HG03571 (cell line): ENCODE results near the gene SMAD9.

Experiments
- ATAC-seq: cut with Tn5 transposase; IDR thresholded peaks from one replicate; pipeline ENCODE4 v1.9.1; 2021; ENCODE audit not compliant: unreplicated experiment

SMAD9 gene

GRCh38 chr13:36919833-36920615 is at the start of gene SMAD9:
Gene SMAD9 (minus strand): TSS chr13:36920238. CDS start chr13:36879689, 40,549 bp downstream.
- ATAC-seq: no peak

GRCh38 chr13:36966404-36966803 is 46.4 kb upstream of the SMAD9 start:
- no peak for ATAC-seq

GRCh38 chr13:36965767-36966166 is 45.7 kb upstream of the SMAD9 start:
- ATAC-seq: no peak

GRCh38 chr13:36959456-36960116 is 39.5 kb upstream of the SMAD9 start:
- ATAC-seq: no peak

- no peak for ATAC-seq
These were observed 34.5 kb upstream of the SMAD9 start for GRCh38 chr13:36954542-36954941.

GRCh38 chr13:36950920-36951319 is 30.9 kb upstream of the SMAD9 start:
- ATAC-seq: no peak

- ATAC-seq: no peak
These were observed 30.3 kb upstream of the SMAD9 start for GRCh38 chr13:36950330-36950729.

GRCh38 chr13:36945078-36945477 is 25.0 kb upstream of the SMAD9 start:
- no peak for ATAC-seq

- no peak for ATAC-seq
These were observed 5.6 kb upstream of the SMAD9 start for GRCh38 chr13:36925603-36926002.

- ATAC-seq: no peak
These were observed 4.0 kb upstream of the SMAD9 start for GRCh38 chr13:36924001-36924400.

- no peak for ATAC-seq
These were observed 1.7 kb upstream of the SMAD9 start for GRCh38 chr13:36921631-36922301.

GRCh38 chr13:36920616-36921185 is 663 bp upstream of the SMAD9 start:
- ATAC-seq: no peak

GRCh38 chr13:36919171-36919832 is 736 bp downstream of the SMAD9 start:
- ATAC-seq: no peak

GRCh38 chr13:36918246-36919131 is 1.5 kb downstream of the SMAD9 start:
- ATAC-seq: no peak

- ATAC-seq: no peak
These were observed 2.7 kb downstream of the SMAD9 start for GRCh38 chr13:36917311-36917710.

GRCh38 chr13:36915896-36916640 is 4.0 kb downstream of the SMAD9 start:
- ATAC-seq: no peak

GRCh38 chr13:36915106-36915505 is 4.9 kb downstream of the SMAD9 start:
- no peak for ATAC-seq

GRCh38 chr13:36914648-36915047 is 5.4 kb downstream of the SMAD9 start:
- ATAC-seq: no peak

- ATAC-seq: no peak
These were observed 6.6 kb downstream of the SMAD9 start for GRCh38 chr13:36913463-36913862.
